D721Med (cell line): ENCODE data around the gene FOXD3.

Source experiments
- DNase-seq: peaks from one replicate; pipeline ENCODE4 v3.0.0; 2011; ENCODE audit warnings: low spot score; ENCODE audit not compliant: insufficient read length
- FAIRE-seq: peaks from 2 replicates; lab custom pipeline; 2011; peaks lifted over from hg19 to GRCh38; lab: Jason Lieb, UNC
- TF ChIP-seq, protein P1 (sequence below): IDR thresholded peaks from 2 replicates; pipeline ENCODE4 v1.5.1; 2012; ENCODE audit warnings: mild to moderate bottlenecking, control low read depth; ENCODE audit not compliant: insufficient read depth; ENCODE audit errors: missing control alignments

Gene FOXD3

GRCh38 chr1:63316984-63317816 is 5.2 kb upstream of the FOXD3 start:
- DNase-seq (no peak), FAIRE-seq (no peak)
- TF ChIP-seq, protein P1, sequence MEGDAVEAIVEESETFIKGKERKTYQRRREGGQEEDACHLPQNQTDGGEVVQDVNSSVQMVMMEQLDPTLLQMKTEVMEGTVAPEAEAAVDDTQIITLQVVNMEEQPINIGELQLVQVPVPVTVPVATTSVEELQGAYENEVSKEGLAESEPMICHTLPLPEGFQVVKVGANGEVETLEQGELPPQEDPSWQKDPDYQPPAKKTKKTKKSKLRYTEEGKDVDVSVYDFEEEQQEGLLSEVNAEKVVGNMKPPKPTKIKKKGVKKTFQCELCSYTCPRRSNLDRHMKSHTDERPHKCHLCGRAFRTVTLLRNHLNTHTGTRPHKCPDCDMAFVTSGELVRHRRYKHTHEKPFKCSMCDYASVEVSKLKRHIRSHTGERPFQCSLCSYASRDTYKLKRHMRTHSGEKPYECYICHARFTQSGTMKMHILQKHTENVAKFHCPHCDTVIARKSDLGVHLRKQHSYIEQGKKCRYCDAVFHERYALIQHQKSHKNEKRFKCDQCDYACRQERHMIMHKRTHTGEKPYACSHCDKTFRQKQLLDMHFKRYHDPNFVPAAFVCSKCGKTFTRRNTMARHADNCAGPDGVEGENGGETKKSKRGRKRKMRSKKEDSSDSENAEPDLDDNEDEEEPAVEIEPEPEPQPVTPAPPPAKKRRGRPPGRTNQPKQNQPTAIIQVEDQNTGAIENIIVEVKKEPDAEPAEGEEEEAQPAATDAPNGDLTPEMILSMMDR, result peak; percentile 73

GRCh38 chr1:63317817-63318152 is 4.6 kb upstream of the FOXD3 start:
- FAIRE-seq (no peak), DNase-seq (no peak)
- TF ChIP-seq, protein P1, result no peak

GRCh38 chr1:63318201-63318979 is 4.0 kb upstream of the FOXD3 start:
- FAIRE-seq, result no peak
- TF ChIP-seq, protein P1, result no peak
- no peak for DNase-seq

DNA sequence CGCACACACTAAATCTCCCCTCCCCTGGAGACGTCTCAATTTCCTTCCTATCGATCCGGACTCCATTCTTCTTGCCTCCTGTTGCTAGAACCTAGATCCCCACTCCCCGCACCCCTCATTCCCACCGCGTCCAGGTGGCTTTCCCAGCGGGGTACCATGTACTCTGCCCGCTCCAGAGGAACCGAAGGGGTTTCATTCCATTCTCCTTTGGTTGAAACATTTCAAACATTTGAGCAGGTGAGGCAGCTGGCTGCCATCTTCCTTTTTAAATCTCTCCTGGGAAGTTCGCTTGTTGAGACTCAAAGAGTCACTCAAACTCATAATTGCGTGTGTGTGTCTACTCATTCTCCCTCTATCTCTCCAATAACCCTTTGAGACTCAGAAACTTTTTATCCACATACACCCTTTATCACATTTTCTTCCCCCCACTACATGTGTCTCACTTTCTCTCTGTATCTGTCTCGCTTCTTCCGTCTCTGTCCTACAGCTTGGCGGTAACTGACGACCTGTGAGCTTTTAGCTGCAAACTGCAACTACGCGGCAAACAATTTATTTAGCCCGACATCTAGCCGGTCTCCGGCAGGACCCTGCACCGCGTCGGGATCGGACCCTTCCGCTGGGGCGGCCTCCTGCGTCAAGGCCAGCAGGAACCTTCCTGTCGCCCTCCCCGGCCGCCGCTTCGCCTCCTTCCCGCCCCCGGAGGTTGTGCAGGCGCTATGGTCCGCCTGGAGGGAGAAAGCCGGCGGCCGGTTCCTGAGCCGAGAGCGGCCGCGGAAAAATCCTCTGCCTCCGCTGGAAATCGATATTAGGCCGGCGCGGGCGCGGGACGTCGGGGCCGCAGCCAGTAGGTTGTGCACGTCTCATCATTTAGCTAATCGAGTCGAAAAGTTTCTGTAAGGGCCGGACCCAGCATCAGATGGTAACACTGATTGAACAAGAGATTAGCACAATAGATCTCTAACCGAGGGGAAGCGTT is 3.0 kb upstream of the FOXD3 start:
- DNase-seq (no peak), FAIRE-seq (no peak)
- TF ChIP-seq, protein P1, result no peak

DNA sequence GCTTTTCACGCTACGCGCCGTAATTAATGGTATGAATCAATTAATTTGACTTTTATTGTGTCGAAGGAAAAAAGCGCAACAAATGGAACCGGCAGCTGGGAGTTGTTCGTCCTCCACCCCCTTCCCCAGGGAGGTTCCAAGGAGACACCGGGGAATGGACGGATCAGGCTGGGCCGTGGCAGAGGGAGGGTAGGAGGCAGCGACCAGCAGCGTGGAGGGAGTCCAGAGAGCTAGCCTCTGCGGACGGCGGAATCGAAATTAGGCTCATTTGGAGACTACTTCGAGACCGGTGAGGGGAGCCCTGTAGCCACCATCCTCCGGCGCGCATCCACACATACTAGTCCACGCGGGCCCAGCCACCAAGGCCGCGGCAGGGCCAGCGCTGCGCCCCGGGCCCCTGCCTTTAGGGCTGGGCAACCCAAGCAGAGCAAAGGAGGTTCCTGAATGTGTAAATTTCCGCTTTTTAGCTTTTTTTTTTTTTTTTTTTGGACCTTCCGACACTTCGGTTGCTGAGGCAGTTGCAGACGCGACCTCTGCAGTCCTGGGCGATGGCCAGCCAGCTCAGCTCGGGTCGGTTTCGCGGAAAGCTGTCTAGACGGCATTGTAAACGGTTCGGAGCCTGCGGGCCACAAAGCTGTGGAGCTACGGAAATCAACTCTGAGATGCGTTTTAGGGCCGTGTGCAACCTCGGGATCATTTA is 2.2 kb upstream of the FOXD3 start:
- TF ChIP-seq, protein P1, result no peak
- DNase-seq (no peak), FAIRE-seq (no peak)

DNA sequence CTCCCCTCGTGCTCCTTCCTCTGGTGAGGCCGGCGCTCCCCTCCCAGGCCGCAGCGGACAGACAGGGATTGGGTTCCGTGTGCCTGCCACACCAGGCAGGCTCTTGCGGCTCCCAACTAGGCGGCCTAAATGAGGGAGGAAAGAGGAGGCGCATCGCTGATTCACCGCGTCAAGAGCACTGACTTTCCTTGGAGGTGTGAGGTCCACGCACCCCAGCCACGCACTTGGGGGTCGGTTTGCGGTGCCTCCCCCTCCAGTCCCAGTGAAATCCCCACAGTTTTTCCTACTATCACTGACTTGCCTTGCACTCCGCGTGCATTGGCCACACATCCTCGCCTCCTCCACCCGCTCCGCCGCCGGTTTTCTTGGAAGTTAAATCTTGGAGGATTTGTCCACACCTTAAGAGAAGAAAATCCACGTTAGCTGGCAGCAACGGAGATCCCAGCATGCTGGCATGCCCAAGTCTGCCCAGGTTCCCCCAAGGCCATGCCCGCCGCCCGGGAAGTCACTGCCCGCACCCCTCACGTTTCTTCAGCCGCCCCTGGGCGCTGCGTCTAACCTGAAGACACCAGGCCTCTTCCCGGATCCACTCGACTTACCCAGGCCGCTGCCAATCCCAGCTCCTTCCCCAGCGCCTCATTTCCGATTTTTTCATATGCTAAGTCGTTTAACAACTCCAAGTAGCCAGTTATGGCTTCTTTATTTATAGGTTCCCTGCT is 1.1 kb upstream of the FOXD3 start:
- TF ChIP-seq, protein P1, result no peak
- DNase-seq (no peak), FAIRE-seq (no peak)
